ENCODE data around the gene EFS. TPM values are rescaled to one million over a fixed set of nuclear protein-coding genes. Genes with fewer than 3 reads are reported as not detected.

EFS gene
- total RNA-seq, 1 donor from 2014 or later: 29.6 TPM

GRCh38 chr14:23323838-23324454, 41.0 kb downstream of the EFS start:
- Mint-ChIP-seq H3K9me3 (ENCODE audit: low read depth) (no peaks in the 10 kb centered on the region), H3K27ac (ENCODE audit: unreplicated experiment) (no peak overlapping the region), H3K4me1 (ENCODE audit: low read depth) (peaks cover 35% of the 10 kb centered on the region), H3K27me3 (ENCODE audit: low read depth) (no peaks in the 10 kb centered on the region), H3K36me3 (ENCODE audit: low read depth) (peaks cover 19% of the 10 kb centered on the region), H3K4me3 (ENCODE audit: unreplicated experiment) (no peak overlapping the region)
- no peak for DNase-seq (ENCODE audit: low spot score)
- TF ChIP-seq, protein P1, sequence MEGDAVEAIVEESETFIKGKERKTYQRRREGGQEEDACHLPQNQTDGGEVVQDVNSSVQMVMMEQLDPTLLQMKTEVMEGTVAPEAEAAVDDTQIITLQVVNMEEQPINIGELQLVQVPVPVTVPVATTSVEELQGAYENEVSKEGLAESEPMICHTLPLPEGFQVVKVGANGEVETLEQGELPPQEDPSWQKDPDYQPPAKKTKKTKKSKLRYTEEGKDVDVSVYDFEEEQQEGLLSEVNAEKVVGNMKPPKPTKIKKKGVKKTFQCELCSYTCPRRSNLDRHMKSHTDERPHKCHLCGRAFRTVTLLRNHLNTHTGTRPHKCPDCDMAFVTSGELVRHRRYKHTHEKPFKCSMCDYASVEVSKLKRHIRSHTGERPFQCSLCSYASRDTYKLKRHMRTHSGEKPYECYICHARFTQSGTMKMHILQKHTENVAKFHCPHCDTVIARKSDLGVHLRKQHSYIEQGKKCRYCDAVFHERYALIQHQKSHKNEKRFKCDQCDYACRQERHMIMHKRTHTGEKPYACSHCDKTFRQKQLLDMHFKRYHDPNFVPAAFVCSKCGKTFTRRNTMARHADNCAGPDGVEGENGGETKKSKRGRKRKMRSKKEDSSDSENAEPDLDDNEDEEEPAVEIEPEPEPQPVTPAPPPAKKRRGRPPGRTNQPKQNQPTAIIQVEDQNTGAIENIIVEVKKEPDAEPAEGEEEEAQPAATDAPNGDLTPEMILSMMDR (IDR thresholded peaks at IDR 0.05): no peak

DNA sequence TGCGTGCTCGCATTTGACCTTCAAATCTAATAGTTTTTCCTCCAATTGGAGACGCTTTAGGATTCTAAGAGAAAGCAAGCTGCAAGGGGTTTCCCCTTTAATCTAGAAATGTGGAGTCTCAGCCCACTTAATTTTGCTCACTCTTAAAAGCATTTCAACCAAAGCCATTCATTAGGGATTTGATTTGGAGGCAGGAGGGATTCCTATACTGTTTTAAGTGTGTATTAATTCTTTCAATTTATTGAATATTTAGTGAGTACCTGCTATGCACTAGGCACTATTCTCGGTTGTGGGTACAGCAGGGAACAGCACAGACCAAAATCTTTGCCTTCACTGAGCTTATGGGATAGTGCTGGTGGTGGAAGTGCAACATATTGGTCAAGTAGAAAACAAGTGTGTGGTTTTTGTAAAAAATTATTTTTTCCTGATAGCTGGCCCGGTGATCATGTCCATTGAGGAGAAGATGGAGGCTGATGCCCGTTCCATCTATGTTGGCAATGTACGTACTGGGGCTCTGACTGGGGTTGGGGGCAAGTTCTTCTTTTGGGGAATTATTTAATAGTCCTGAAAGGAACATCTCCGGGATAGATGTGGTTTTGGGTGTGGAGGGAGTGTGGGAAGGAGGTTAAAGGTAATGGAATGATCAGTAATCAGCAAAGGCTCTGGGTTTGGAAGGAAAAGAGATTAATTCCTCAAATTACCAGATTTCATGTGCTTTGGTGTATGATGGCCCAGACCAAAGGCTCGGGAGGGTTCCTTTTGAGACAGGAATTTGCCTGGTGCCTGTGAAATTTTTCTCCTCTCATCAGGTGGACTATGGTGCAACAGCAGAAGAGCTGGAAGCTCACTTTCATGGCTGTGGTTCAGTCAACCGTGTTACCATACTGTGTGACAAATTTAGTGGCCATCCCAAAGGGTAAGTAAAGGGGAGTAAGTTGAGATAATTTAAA, 42.1 kb downstream of the EFS start:
- H3K27ac Mint-ChIP-seq (ENCODE audit: unreplicated experiment): peak overlapping the region; percentile 91
- DNase-seq (ENCODE audit: low spot score): no peak

DNA sequence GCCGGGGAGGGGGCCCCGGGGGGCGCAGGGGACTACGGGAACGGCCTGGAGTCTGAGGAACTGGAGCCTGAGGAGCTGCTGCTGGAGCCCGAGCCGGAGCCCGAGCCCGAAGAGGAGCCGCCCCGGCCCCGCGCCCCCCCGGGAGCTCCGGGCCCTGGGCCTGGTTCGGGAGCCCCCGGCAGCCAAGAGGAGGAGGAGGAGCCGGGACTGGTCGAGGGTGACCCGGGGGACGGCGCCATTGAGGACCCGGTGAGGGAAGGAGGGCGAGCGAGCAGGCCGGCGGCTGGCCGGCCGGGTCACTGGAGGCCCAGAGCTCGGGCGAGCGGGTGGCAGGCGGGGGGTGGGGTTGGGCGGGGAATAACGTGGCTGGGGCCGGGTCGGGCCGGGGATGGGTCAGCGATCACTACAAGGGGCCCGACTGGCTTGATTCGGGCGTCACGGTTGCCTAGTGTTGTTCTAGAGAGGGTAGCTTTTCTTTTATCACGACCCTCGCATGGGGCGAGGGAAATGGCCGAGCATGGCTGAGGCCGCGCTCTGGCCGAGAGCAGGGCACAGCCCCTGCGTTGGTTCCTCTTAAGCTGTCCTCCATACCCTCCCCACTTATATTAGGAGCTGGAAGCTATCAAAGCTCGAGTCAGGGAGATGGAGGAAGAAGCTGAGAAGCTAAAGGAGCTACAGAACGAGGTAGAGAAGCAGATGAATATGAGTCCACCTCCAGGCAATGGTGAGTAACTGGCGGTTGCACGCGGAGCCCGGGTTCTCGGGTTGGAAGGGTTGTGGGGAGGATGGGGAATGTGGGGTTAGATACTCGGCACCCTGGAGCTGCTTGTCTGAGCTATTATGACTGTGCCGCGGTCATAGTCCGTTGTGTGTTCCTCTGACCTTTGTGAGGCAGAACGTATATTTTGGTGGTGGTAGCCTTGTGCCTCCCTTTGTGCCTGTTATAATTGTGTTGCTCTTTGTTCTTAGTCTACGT, 43.1 kb downstream of the EFS start:
- Mint-ChIP-seq H3K27ac (ENCODE audit: unreplicated experiment) (peak overlapping the region; percentile 91), H3K27me3 (ENCODE audit: low read depth) (no peaks in the 10 kb centered on the region), H3K36me3 (ENCODE audit: low read depth) (peaks cover 19% of the 10 kb centered on the region), H3K4me3 (ENCODE audit: unreplicated experiment) (peak overlapping the region; percentile 95), H3K9me3 (ENCODE audit: low read depth) (no peaks in the 10 kb centered on the region), H3K4me1 (ENCODE audit: low read depth) (peaks cover 32% of the 10 kb centered on the region)
- no peak for DNase-seq (ENCODE audit: low spot score)
- TF ChIP-seq, protein P1 (IDR thresholded peaks at IDR 0.05): no peak

More for the DNA sequence above, 42.1 kb downstream of the EFS start:
- H3K4me3 Mint-ChIP-seq (ENCODE audit: unreplicated experiment): peak overlapping the region; percentile 95
- peaks cover 33% of the 10 kb centered on the region for H3K4me1 Mint-ChIP-seq (ENCODE audit: low read depth)
- peaks cover 19% of the 10 kb centered on the region for H3K36me3 Mint-ChIP-seq (ENCODE audit: low read depth)
- H3K9me3 Mint-ChIP-seq (ENCODE audit: low read depth): no peaks in the 10 kb centered on the region
- H3K27me3 Mint-ChIP-seq (ENCODE audit: low read depth): no peaks in the 10 kb centered on the region
- TF ChIP-seq, protein P1 (IDR thresholded peaks at IDR 0.05): no peak

- peak within 1 kb of the TSS; percentile 95 for H3K4me3 Mint-ChIP-seq (ENCODE audit: unreplicated experiment)
- TF ChIP-seq, protein P1 (IDR thresholded peaks at IDR 0.05): no peak
- peaks cover 19% of the 10 kb centered on the region for H3K36me3 Mint-ChIP-seq (ENCODE audit: low read depth)
- H3K27ac Mint-ChIP-seq (ENCODE audit: unreplicated experiment): peak within 1 kb of the TSS; percentile 97
- no peaks in the 10 kb centered on the region for H3K9me3 Mint-ChIP-seq (ENCODE audit: low read depth)
- H3K27me3 Mint-ChIP-seq (ENCODE audit: low read depth): no peaks in the 10 kb centered on the region
- peaks cover 34% of the 10 kb centered on the region for H3K4me1 Mint-ChIP-seq (ENCODE audit: low read depth)
- DNase-seq (ENCODE audit: low spot score): peak; percentile 98
Observed at GRCh38 chr14:23320584-23321571, 44.1 kb downstream of the EFS start, which contains the start of gene PABPN1. TSS of gene PABPN1 (plus strand) at chr14:23321457. CDS start at chr14:23321470, 13 bp downstream.
